ENCODE data around the gene STARD9. TPM values are rescaled to one million over a fixed set of nuclear protein-coding genes. Genes with fewer than 3 reads are reported as not detected.

Gene STARD9
- total and polyA plus RNA-seq, 2 donors from 2014 or later = 1.1 to 7.2 TPM

DNA sequence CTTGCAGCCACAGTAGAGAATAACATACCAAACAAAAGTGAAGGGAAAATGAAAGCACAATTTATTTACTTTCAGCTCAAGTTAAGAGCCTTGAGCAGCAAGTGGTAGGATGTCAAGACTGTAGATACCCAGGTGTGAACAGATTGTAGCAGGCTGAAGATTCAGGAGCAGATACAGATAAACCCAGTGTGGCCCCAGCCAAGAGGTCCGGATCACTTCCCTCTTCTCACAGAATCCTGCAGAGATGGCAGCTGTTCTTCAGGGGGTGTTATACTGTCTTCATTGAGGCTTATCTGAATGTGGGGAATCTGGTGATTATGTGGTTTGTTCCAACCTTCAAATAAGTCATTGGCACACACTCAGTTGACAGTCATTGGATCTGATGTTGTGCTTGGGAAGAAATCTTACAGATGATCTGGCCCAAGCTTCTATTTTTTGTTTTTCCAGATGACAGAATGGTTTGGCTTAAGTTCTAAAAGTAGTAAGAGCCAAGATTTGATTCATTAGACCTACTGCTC, 2.2 kb downstream of the STARD9 start:
- FAIRE-seq (no peak), DNase-seq (no peak)
- intact Hi-C loops (cut with DNase I) = no loop called here
- Histone ChIP-seq H3K27me3 (ENCODE audit: control insufficient read depth, insufficient read depth, low read length) (no peaks in the 10 kb centered on the region), H3K4me1 (ENCODE audit: control insufficient read depth in 2 of 3, insufficient read depth in 2 of 3, low read depth in 1 of 3, low read length in 3 of 3) (peaks cover 3 to 9% (median 8%) of the 10 kb centered on the region in 3 donors), H3K27ac (ENCODE audit: low read depth in 2 of 2, low read length in 2 of 2) (no peak overlapping the region), H3K9me3 (ENCODE audit: control insufficient read depth in 2 of 3, insufficient read depth in 1 of 3, low read length in 3 of 3) (no peaks in the 10 kb centered on the region), H3K36me3 (ENCODE audit: control insufficient read depth in 2 of 3, insufficient read depth in 3 of 3, low read length in 3 of 3) (no peaks in the 10 kb centered on the region), H3K9ac (ENCODE audit: low read length in 3 of 3) (no peak overlapping the region), H3K4me3 (ENCODE audit: low read length in 3 of 3) (no peak overlapping the region)
- no peak for TF ChIP-seq CTCF (IDR thresholded peaks at IDR 0.05; ENCODE audit: borderline replicate concordance, extremely low read depth, insufficient read depth)

DNA sequence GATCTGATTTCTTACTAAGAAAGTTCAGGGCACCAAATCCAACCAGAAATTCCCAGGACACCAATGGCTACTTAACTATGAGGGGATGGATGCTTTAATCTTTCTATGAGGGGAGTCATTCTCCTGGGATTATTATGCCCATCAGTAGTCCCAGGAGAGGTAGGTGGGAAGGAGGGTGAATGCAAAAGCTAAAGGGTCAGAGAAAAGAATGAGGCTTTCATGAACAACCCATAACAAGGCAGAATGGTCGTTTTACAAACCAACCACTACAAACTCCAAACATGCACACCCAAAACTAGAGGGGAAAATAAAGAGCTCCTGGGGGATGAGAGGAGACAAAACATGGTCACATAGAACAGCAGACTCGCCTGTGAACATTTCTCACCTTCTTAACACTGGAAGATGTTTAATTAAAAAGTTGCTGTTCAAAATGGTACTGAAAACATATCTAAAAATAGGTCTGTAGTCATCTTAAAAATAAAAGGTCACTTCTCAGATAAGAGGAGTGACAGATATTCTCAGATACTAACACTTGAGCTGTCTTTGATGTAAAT, 3.7 kb downstream of the STARD9 start:
- H3K9me3 ChIP-seq (ENCODE audit: control insufficient read depth in 2 of 3, insufficient read depth in 1 of 3, low read length in 3 of 3) = no peaks in the 10 kb centered on the region
- no peak for DNase-seq
- peaks cover 3 to 9% (median 8%) of the 10 kb centered on the region in 3 donors for H3K4me1 ChIP-seq (ENCODE audit: control insufficient read depth in 2 of 3, insufficient read depth in 2 of 3, low read depth in 1 of 3, low read length in 3 of 3)
- FAIRE-seq = no peak
- H3K27ac ChIP-seq (ENCODE audit: low read depth in 2 of 2, low read length in 2 of 2) = no peak overlapping the region
- no peaks in the 10 kb centered on the region for H3K36me3 ChIP-seq (ENCODE audit: control insufficient read depth in 2 of 3, insufficient read depth in 3 of 3, low read length in 3 of 3)
- H3K27me3 ChIP-seq (ENCODE audit: control insufficient read depth, insufficient read depth, low read length) = no peaks in the 10 kb centered on the region
- H3K4me3 ChIP-seq (ENCODE audit: low read length in 3 of 3) = no peak overlapping the region
- H3K9ac ChIP-seq (ENCODE audit: low read length in 3 of 3) = no peak overlapping the region
- intact Hi-C loops (cut with DNase I) = no loop called here
- TF ChIP-seq CTCF (IDR thresholded peaks at IDR 0.05; ENCODE audit: borderline replicate concordance, extremely low read depth, insufficient read depth) = no peak

DNA sequence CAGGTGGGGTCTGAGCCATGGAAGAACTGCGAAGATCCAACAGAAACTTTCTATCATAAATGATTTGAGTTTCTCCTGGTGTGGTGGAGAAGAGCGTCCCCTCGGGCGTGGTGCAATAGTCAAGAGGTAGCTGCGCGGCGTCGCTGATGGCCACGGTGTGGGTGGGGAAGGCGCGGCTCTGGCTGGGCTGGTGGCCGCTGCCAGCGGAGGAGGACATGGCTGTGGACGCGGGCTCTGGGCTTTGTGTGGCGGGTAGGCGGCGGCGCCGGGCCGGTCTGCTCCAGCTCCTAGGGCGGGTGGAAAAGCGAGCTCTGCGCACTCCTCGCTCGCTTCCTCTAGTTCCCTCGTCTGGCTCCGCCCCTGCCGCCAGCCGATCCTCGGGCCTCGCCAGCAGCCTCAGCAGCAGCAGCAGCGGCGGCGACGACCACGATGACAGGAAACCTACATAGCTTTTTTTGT, 5.9 kb downstream of the STARD9 start:
- H3K4me1 ChIP-seq (ENCODE audit: control insufficient read depth in 2 of 3, insufficient read depth in 2 of 3, low read depth in 1 of 3, low read length in 3 of 3) = peaks cover 3 to 5% (median 4%) of the 10 kb centered on the region in 3 donors
- no peak overlapping the region for H3K27ac ChIP-seq (ENCODE audit: low read depth in 2 of 2, low read length in 2 of 2)
- H3K9ac ChIP-seq (ENCODE audit: low read length in 3 of 3) = peak overlapping the region; percentile 10 to 20 (median 13)
- FAIRE-seq = no peak
- peak; percentile 87 to 96 (median 94) for DNase-seq
- intact Hi-C loops (cut with DNase I) = no loop called here
- peak overlapping the region; percentile 49 to 65 (median 51) for H3K4me3 ChIP-seq (ENCODE audit: low read length in 3 of 3)
- H3K36me3 ChIP-seq (ENCODE audit: control insufficient read depth in 2 of 3, insufficient read depth in 3 of 3, low read length in 3 of 3) = no peaks in the 10 kb centered on the region
- no peaks in the 10 kb centered on the region for H3K9me3 ChIP-seq (ENCODE audit: control insufficient read depth in 2 of 3, insufficient read depth in 1 of 3, low read length in 3 of 3)
- no peaks in the 10 kb centered on the region for H3K27me3 ChIP-seq (ENCODE audit: control insufficient read depth, insufficient read depth, low read length)
- TF ChIP-seq CTCF (IDR thresholded peaks at IDR 0.05; ENCODE audit: borderline replicate concordance, extremely low read depth, insufficient read depth) = no peak
